Measurements from ENCODE around the gene SAMD4B.

DNA sequence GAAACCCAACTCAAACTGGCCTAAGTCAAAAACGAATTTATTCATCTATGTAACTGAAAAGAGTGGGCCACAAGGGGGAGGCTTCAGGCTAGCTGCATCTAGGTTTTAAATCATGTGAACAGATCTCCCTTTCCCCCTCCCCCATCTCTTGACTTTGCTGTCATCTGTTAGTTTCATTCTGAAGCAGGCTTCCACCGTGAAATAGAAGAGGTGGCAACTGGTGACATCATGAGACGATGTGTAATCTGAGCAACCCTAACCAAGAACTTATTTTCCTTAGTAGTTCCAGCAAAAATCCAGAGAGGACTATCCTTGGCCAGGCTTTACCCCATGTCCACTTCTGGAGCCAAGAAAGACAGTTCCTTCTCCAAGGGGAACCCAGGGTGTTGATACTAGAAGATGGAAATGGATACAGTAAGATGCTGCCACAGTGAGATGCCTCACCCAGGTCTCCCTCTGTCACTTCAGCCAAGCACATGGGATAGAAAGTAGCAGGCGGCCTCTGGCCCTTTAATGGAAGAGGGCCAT lies 9.4 kb downstream of the SAMD4B start:
- TF ChIP-seq, protein P1, sequence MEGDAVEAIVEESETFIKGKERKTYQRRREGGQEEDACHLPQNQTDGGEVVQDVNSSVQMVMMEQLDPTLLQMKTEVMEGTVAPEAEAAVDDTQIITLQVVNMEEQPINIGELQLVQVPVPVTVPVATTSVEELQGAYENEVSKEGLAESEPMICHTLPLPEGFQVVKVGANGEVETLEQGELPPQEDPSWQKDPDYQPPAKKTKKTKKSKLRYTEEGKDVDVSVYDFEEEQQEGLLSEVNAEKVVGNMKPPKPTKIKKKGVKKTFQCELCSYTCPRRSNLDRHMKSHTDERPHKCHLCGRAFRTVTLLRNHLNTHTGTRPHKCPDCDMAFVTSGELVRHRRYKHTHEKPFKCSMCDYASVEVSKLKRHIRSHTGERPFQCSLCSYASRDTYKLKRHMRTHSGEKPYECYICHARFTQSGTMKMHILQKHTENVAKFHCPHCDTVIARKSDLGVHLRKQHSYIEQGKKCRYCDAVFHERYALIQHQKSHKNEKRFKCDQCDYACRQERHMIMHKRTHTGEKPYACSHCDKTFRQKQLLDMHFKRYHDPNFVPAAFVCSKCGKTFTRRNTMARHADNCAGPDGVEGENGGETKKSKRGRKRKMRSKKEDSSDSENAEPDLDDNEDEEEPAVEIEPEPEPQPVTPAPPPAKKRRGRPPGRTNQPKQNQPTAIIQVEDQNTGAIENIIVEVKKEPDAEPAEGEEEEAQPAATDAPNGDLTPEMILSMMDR (IDR thresholded peaks at IDR 0.05) = no peak
- no peak for TF ChIP-seq EP300 (IDR thresholded peaks at IDR 0.05)

Data from stomach (tissue), 4 donors.